Right renal pelvis (tissue), 4 donors: Measurements from ENCODE around the gene CLDND2. TPM values are rescaled to one million over a fixed set of nuclear protein-coding genes. Genes with fewer than 3 reads are reported as not detected.

Experiments used
- DNase-seq, 4 donors: peaks; one replicate each; pipeline ENCODE4 v3.0.0-alpha.2; 2013; ENCODE audit warnings: low read depth in 4 of 4, low spot score in 3 of 4, missing footprints in 1 of 4
- polyA plus RNA-seq, 4 donors: library from polyadenylated mRNA; unstranded; fragments of 120-200 nt; gene quantifications; one replicate each; pipeline ENCODE4 v1.2.1, GENCODE V29; 2013; ENCODE audit not compliant: insufficient read length in 4 of 4

CLDND2 gene
- polyA plus RNA-seq, 4 donors: 1.3 to 1.9 (median 1.6) TPM

GRCh38 chr19:51386882-51387520 is 18.2 kb upstream of the CLDND2 start:
- DNase-seq: no peak

GRCh38 chr19:51382004-51382403 is 13.2 kb upstream of the CLDND2 start:
- DNase-seq: no peak

GRCh38 chr19:51380379-51380778 is 11.6 kb upstream of the CLDND2 start:
- DNase-seq: no peak

- no peak for DNase-seq
Observed at GRCh38 chr19:51377422-51377821, 8.6 kb upstream of the CLDND2 start.

- DNase-seq: no peak
Observed at GRCh38 chr19:51375504-51376221, 6.9 kb upstream of the CLDND2 start.

- no peak for DNase-seq
Observed at GRCh38 chr19:51372649-51373504, 4.1 kb upstream of the CLDND2 start, which contains the start of gene NKG7. TSS of gene NKG7 (minus strand) at chr19:51372654. CDS start at chr19:51372535, 119 bp downstream.

- DNase-seq: no peak
Observed at GRCh38 chr19:51372021-51372648, 3.3 kb upstream of the CLDND2 start.

GRCh38 chr19:51371186-51371690 is 2.4 kb upstream of the CLDND2 start:
- no peak for DNase-seq

GRCh38 chr19:51370230-51370629 is 1.4 kb upstream of the CLDND2 start:
- DNase-seq: no peak

GRCh38 chr19:51367565-51368365 is 1.0 kb downstream of the CLDND2 start:
- DNase-seq: peak; percentile 95 to 97 (median 96)

GRCh38 chr19:51367255-51367564 is 1.6 kb downstream of the CLDND2 start:
- DNase-seq: no peak

GRCh38 chr19:51366389-51367254 is 2.2 kb downstream of the CLDND2 start:
- DNase-seq: peak; percentile 85 to 97 (median 96)

GRCh38 chr19:51365965-51366388 is 2.8 kb downstream of the CLDND2 start, which contains the start of gene ETFB:
TSS of gene ETFB (minus strand) at chr19:51366388. CDS start at chr19:51366326, 62 bp downstream.
- DNase-seq: no peak

- no peak for DNase-seq
Observed at GRCh38 chr19:51365211-51365964, 3.4 kb downstream of the CLDND2 start.

GRCh38 chr19:51364200-51365106 is 4.3 kb downstream of the CLDND2 start:
- DNase-seq: no peak

GRCh38 chr19:51361239-51361638 is 7.6 kb downstream of the CLDND2 start:
- no peak for DNase-seq

- DNase-seq: no peak
Observed at GRCh38 chr19:51359294-51359693, 9.5 kb downstream of the CLDND2 start.
